ENCODE data around the gene NDRG4. TPM values are rescaled to one million over a fixed set of nuclear protein-coding genes. Genes with fewer than 3 reads are reported as not detected.

NDRG4 gene
- total RNA-seq, 2 donors from 2014 or later, result 81.9 to 95.9 TPM

GRCh38 chr16:58475091-58475619 lies 24.8 kb upstream of the NDRG4 start:
- Mint-ChIP-seq H3K9me3 (peaks cover 5% of the 10 kb centered on the region), H3K36me3 (ENCODE audit: low read depth) (peaks cover 22% of the 10 kb centered on the region), H3K4me3 (no peak overlapping the region), H3K27ac (peak overlapping the region; percentile 91), H3K4me1 (peaks cover 47% of the 10 kb centered on the region), H3K27me3 (ENCODE audit: insufficient read depth) (no peaks in the 10 kb centered on the region)
- Histone ChIP-seq H3K27me3 (ENCODE audit: control insufficient read depth, insufficient read depth, low read length, poor library complexity, severe bottlenecking) (no peaks in the 10 kb centered on the region), H3K9me3 (ENCODE audit: control insufficient read depth, low read length) (peaks cover 4% of the 10 kb centered on the region), H3K4me1 (ENCODE audit: control insufficient read depth, insufficient read depth, low read length) (peaks cover 22% of the 10 kb centered on the region), H3K4me3 (ENCODE audit: low read length) (no peak overlapping the region), H3K27ac (ENCODE audit: low read depth, low read length) (no peak overlapping the region), H3K9ac (ENCODE audit: extremely low read depth, low read length, poor library complexity, severe bottlenecking) (no peak overlapping the region), H3K36me3 (ENCODE audit: control insufficient read depth, insufficient read depth, low read length) (peaks cover 8% of the 10 kb centered on the region)
- TF ChIP-seq CTCF (conservative IDR thresholded peaks at IDR 0.05), result no peak
- no peak for DNase-seq
- 79 to 82% methylated on average over 3 to 4 of the region's 4 CpGs for WGBS, 2 experiments (ENCODE audit: insufficient coverage in 1 of 2, insufficient read length in 1 of 2)

- no peak overlapping the region for H3K27ac ChIP-seq (ENCODE audit: low read depth, low read length)
- H3K9ac ChIP-seq (ENCODE audit: extremely low read depth, low read length, poor library complexity, severe bottlenecking), result no peak overlapping the region
- H3K4me1 ChIP-seq (ENCODE audit: control insufficient read depth, insufficient read depth, low read length), result peaks cover 21% of the 10 kb centered on the region
- peaks cover 8% of the 10 kb centered on the region for H3K36me3 ChIP-seq (ENCODE audit: control insufficient read depth, insufficient read depth, low read length)
- H3K27me3 ChIP-seq (ENCODE audit: control insufficient read depth, insufficient read depth, low read length, poor library complexity, severe bottlenecking), result no peaks in the 10 kb centered on the region
- no peak overlapping the region for H3K27ac Mint-ChIP-seq
- no peak for TF ChIP-seq CTCF (conservative IDR thresholded peaks at IDR 0.05)
- WGBS, 2 experiments (ENCODE audit: insufficient coverage in 1 of 2, insufficient read length in 1 of 2), result 100% methylated on average over 1 of the region's 1 CpG; no CpG with 5 or more reads in 1 of the 2 experiments
- H3K4me3 Mint-ChIP-seq, result no peak overlapping the region
- DNase-seq, result no peak
- no peak overlapping the region for H3K4me3 ChIP-seq (ENCODE audit: low read length)
- peaks cover 20% of the 10 kb centered on the region for H3K36me3 Mint-ChIP-seq (ENCODE audit: low read depth)
- peaks cover 5% of the 10 kb centered on the region for H3K9me3 Mint-ChIP-seq
- peaks cover 33% of the 10 kb centered on the region for H3K4me1 Mint-ChIP-seq
- no peaks in the 10 kb centered on the region for H3K27me3 Mint-ChIP-seq (ENCODE audit: insufficient read depth)
- H3K9me3 ChIP-seq (ENCODE audit: control insufficient read depth, low read length), result peaks cover 4% of the 10 kb centered on the region
Measured at GRCh38 chr16:58476791-58477190, 23.2 kb upstream of the NDRG4 start.

GRCh38 chr16:58478427-58478826 lies 21.5 kb upstream of the NDRG4 start:
- Mint-ChIP-seq H3K27ac (no peak overlapping the region), H3K4me1 (peaks cover 33% of the 10 kb centered on the region), H3K9me3 (peaks cover 5% of the 10 kb centered on the region), H3K27me3 (ENCODE audit: insufficient read depth) (no peaks in the 10 kb centered on the region), H3K4me3 (no peak overlapping the region), H3K36me3 (ENCODE audit: low read depth) (peaks cover 20% of the 10 kb centered on the region)
- Histone ChIP-seq H3K4me1 (ENCODE audit: control insufficient read depth, insufficient read depth, low read length) (peaks cover 9% of the 10 kb centered on the region), H3K36me3 (ENCODE audit: control insufficient read depth, insufficient read depth, low read length) (peaks cover 8% of the 10 kb centered on the region), H3K27me3 (ENCODE audit: control insufficient read depth, insufficient read depth, low read length, poor library complexity, severe bottlenecking) (no peaks in the 10 kb centered on the region), H3K4me3 (ENCODE audit: low read length) (no peak overlapping the region), H3K9ac (ENCODE audit: extremely low read depth, low read length, poor library complexity, severe bottlenecking) (no peak overlapping the region), H3K27ac (ENCODE audit: low read depth, low read length) (no peak overlapping the region), H3K9me3 (ENCODE audit: control insufficient read depth, low read length) (peaks cover 4% of the 10 kb centered on the region)
- 92 to 94% methylated on average over 2 of the region's 2 CpGs for WGBS, 2 experiments (ENCODE audit: insufficient coverage in 1 of 2, insufficient read length in 1 of 2)
- TF ChIP-seq CTCF (conservative IDR thresholded peaks at IDR 0.05), result no peak
- DNase-seq, result no peak
